Muscle of back (tissue), 11 donors: ENCODE measurements around the gene TCTA. TPM values are rescaled to one million over a fixed set of nuclear protein-coding genes. Genes with fewer than 3 reads are reported as not detected.

Experiments used
- DNase-seq, 3 donors: peaks; one replicate each; pipeline versions ENCODE4 v3.0.0 to v3.0.0-alpha.2; 2013
- polyA plus RNA-seq, 10 donors: library from polyadenylated mRNA; unstranded; fragments of 120-200 nt; gene quantifications; one replicate each; pipeline ENCODE4 v1.2.1, GENCODE V29; 2013; ENCODE audit not compliant: insufficient read length in 10 of 10

The TCTA gene
- polyA plus RNA-seq, 10 donors = 13.4 to 18.6 (median 16.0) TPM

DNA sequence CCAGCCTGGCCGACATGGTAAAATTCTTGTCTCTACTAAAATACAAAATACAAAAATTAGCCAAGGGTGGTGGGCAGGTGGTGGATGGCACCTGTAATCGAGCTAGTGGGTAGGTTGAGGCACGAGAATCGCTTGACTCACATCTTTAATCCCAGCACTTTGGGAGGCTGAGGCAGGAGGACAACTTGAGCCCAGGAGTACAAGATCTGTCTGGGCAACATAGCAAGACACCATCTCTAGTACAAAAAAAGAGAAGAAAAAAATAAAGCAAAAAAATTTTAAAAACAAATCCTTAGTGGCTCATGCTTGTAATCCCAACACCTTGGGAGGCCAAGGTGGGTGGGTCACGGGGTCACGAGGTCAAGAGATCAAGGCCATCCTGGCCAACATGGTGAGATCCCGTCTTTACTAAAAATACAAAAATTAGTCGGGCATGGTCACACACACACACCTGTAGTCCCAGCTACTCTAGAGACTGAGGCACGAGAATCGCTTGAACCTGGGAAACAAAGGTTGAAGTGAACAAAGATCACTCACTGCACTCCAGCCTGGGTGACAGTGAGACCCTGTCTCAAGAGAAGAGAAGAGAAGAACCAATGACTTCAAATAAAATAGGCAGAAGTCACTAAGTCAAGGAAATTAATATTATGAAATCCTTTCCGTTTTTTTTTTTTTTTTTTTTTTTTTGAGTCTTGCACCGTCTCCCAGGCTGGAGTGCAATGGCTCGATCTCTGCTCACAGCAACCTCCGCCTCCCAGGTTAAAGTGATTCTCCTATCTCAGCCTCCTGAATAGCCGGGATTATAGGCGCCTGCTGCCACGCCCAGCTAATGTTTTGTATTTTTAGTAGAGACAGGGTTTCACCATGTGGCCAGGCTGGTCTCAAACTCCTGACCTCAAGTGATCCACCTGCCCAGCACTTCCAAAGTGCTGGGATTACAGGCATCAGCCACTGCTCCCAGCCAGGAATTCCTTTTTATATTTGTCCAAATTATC lies 5.4 kb upstream of the TCTA start:
- no peak for DNase-seq

DNA sequence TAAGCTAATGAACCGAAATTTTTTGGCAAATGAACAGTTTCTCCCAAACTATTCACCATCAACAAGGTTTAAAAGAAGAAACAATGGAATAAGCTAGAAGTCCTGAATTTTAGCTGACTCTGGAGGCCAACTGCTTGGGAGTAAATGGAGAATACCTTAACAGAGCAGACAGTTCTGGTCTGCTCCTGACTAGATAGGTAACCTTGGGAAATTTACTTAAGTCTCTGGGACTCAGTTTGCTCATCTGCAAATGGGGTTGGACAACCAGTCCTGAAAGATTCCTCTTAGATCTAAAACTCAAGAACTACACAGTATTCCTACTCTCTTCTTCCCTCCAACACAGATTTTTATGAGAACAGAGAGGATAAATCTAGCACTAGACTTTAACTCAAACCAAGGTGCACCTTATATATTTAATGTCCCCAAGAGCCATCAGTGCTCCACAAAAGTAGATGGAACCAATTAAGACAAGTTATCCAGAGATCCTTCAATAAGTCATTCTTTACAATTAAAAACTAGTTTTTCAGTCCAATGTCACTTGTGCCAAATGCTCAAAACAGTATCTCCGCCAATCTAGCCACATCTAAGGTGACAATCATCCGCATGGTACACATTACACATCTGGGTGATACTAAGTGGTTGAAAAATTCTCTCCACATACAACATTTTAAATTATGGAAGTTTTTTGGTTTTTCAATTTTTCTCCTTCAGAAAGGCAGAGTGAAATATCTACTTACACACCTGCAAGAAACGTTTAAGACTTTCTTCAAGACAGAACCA lies 2.0 kb upstream of the TCTA start:
- DNase-seq = no peak

DNA sequence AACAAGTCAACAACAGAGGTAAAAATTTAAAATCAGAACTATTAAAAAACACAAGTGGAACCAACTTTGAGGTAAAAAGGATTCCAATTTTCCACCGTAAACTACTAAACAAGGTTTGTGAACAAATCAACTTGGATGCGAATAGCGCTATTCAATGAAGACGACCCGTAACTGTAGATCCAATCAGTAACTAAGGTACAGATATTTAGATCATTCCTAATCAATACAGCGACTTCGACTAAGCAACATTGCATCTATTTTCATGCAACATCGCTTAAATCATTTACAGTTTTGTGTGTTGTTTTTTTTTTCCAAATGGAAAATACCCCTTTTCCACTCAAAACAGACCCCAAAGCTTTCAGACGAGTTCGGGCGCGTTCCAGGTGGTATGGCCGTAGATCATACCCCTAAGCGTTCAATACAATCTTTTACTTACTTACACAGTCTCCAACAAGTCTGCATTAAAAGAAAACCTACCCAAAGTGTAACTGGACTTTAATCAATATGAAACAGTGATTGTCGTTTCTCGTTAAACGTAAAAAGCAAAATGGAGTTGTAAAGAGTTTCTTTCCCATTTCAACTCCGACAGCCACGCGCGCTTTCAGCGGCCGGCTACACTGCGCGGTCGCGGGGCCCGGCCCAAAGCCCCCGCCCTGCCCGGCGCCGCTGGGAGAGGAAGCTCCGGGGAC lies 1.2 kb upstream of the TCTA start:
- peak in 1 of 3 donors; percentile 34 for DNase-seq

DNA sequence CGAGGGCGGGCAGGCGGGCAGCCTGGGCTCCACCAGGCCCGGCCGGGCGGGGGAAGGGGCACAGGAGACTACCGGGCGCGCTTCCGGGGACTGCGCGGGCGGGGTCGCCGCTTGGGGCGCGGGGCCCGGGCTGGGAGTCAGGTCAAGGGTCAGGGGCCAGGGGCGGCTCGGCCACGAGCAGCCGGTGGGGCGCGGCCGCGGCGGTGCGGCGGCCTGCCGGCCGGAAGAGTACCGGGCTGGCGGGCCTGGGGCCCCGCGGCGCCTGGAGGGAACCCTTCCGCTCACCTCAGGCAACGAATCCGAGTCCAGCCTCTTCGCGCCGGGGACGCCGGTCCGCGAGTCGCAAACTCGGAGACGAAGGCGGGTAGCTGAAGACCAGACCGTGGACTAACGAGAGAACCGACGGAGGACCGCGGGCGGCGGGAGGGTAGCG lies 672 bp upstream of the TCTA start:
- DNase-seq = peak in 2 of 3 donors; percentile 22 to 69

DNA sequence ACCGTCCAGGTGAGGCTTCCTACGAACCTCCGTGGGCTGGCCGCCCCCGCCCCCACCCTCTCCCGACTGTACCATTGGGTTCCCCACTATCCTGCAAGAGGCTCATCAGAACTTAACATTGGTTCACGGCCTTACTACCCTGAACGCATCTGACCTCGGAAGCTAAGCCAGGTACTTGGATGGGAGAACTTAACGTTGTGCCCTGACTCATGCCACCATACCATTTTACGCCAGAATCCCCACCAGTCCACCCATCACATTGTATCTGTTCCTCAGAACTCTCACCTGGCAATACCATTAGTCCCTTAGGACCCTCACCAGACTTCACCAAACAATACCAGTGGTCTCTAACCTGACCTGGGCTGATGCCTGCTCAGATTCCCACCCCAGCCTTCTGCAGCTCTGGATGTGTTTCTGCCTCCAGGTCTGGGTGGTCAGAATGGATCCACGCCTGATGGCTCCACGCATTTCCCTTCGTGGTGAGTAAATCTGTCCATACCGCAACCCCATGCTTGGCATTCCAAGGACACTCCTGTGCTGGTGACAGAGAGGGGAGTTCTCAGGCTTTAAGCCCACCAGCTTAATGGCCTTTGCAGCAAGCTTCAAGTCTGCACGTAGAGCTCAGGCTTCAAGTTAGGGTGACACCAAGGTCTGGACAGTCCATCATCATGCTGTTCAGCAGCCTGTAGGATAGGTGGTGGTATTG lies 562 bp downstream of the TCTA start:
- DNase-seq = no peak

DNA sequence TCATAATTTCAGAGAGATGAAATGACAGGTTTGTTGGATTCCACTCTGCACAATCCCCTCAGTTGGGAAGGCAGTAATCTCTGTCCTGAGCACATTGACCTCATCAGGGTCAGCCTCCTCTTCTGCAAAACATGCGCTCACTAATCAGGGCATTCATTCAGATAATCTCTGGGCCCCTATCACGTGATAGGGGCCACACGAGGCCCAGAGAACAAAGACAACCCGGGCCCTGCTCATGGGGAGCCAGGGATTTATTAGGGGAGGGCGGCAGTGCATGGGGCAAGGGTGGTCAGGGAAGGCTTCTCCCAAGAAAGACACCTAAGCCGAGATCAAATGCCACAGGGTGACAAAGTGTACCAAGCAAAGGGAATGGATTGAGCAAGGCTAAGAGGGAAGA lies 1.1 kb downstream of the TCTA start:
- DNase-seq = no peak

DNA sequence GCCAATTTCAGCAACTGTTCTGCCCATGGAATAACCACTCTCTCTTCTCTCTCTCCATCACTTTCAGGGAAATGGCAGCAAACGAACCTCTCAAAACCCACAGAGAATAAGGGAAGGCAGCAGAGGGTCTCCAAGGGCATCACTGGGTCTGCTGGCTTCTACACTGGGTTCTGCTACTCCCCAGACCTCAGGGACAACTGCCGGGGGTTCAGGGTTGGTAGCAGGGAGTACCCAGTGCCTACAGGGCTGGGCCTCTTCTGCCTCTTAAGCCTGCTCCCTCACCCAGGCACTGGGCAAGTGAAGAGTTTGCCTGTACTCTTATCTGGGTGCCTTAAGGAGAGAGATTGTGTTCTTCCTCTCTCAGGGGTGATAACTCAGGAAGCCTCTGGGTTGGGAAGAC lies 2.5 kb downstream of the TCTA start:
- no peak for DNase-seq

DNA sequence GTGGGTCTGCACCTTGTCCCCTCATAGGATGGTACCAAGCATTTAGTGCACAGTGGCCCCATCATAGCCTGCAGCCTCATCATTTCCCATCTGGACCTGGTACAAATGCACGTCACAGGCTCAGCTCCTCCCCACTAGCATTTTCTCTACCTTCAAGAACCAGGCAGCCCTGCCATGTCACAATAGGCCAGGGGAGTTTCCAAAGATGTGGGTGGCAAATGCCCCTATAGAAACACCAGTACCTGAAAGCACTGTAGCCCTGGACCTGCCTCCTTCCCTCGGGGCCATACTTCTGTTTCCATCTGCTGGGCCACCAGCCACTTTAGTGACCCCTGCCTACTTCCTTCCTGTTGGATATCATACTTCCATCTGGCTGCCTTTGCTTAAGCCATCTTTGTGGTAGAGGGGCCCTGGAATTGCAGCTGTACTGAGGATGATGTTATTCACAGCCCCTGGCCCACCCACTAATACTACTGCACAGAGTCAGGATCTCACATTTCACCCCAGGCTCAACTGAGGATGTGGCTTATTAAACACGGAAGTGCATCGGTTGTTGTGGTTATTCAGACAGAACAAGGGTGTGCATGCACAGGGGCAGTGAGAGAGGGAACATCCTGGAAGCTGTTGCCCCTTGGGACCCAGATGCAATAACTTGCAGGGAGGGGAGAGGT lies 3.8 kb downstream of the TCTA start:
- peak in 1 of 3 donors; percentile 40 for DNase-seq

DNA sequence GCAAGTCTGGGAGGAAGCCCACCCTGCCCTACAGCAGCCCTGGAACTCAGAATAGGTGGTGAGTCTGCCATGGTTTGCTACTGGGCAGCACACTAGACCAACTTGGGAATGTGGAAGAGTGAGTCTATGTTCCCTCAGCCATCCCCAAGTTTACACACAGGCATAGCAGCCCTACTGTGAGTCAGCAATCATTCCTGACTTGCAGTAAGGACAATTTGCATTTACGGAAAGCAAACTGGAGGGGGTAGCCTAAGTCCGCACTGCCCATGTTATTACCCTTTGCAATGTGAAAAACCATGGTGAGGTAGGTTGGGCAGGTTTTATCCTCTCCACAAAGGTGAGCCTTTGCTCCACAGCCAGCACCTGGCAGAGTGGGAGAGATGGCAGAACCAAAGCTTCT lies 4.6 kb downstream of the TCTA start:
- no peak for DNase-seq

DNA sequence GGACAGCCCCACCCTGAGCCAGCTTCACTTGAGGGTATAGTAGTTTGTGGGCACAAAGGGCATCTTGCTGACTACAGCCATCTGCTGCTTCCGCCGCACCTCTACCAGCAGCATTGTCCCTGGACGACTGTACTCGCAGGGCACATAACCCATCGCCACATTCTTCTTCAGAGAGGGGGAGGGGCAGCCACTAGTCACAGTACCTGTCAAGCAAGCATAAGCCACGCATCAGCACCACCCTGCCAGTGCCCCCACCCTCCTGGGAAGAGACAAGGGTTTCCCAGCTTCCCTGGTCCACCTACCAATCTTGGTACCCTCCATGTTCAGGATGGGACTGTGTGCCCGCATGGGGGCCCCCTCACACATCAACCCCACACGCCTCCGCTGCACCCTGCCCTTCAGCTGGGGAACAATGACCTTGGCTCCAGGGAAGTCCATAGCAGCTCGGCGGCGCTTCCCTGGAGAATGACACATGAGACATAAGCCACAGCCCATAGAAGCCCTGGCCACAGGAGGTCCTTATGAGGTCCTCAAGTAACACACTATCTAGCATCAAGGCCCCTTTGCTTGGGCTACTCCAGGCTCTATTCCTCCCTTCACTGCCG lies 5.4 kb downstream of the TCTA start:
- no peak for DNase-seq

DNA sequence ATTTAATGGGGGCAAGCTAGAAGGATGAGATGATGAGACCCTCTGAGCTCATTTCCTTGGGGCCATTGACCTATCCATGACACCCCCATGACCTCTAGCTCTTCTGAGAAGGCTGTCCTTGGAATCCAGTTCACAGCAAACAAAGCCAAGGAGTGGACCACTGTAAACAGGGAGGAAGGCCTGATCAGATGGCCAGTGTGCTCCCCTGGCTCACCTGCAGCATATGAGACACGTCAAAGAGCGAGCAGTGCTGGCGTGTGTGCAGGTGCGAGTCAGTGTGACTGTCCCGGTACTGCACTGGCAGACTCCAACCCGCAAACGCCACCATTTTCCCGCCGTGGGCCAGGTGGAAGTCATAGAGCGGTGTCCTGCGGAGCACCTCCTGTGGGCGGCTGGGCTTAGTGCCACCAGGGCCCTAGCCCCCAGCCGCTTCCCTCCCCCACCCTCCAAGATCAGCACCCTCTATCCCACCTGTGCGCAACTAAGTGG lies 9.7 kb downstream of the TCTA start:
- peak in 1 of 3 donors; percentile 34 for DNase-seq

DNA sequence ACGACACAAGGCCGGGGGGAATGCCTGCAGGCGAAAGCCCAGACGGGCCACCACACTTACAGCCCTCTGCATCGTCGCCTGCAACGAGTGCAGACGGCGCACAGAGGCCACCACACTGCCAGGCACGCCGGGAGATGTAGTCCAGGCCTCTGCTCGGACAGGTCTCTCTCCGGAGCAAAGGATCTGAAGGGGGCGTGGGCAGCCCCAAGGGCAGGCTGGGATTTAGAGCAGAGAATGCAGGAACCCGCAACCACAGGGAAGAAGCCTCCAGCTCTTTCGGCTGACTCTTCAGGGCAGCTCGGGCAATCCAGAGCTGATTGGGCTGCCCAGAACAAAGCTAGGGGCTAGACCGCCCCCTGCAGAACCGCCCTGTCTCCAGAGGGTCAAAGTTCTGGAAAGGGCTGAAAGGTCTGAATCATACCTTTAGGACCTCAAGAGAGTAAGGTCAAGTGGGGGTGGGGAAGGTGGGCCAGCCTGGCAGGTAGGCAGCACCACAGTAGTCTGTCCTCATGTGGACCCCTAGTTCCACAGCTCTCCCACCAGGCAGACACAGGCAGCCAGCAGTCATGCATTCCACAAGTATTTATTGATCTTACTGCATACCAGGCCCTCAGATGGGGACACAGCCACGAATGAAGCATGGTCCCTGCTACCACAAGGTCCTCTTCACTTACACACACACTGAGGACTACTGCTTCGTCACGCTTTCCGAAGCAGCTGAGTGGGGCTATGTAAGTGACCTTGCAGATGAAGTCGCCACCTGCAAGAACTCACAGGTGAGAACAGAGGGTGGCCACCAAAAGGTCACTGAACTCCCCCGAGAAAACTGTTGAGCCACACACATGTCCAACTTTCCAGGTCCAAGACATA lies 10.4 kb downstream of the TCTA start, which contains the start of gene AMT:
TSS of gene AMT (minus strand) at position 95 of the 870 bp plus-strand sequence. CDS start at position 72, 23 bp downstream.
- DNase-seq = peak in 1 of 3 donors; percentile 66

DNA sequence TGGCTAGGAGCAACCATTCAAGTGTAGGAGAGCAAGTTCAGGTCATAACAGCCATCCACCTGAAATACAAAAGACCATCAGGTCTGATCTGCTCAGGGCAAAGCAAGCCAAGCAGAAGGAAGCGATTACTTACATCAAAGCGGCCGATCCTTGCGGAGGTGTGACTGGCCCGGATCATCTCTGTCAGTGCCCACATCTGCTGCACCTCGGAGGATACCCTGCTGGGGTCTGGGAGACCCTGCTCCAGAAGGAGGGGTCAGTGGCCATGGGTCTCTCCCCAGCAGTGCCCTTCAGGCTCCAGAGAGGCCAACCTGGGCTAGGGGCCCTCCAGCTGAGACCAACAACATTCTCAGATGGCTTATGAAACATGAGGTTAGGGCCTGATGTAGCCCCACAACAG lies 12.6 kb downstream of the TCTA start:
- DNase-seq = no peak

DNA sequence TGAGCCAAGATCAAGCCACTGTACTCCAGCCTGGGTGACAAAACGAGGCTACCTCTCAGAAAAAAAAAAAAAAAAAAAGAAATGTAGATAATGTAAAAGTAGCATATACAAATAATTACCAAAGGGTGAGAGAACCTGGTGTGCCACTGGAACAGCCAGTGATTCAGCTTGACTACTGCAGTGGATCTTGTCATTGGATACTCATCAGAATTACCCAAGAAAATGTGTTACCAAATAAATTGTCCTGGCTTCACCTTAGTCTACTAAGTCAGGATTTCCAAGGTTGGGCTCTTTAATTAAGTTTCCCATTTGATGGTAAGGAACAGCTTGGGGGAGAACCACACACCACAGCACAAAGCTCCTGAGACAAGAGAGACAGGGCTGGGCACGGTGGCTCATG lies 15.4 kb downstream of the TCTA start:
- no peak for DNase-seq

DNA sequence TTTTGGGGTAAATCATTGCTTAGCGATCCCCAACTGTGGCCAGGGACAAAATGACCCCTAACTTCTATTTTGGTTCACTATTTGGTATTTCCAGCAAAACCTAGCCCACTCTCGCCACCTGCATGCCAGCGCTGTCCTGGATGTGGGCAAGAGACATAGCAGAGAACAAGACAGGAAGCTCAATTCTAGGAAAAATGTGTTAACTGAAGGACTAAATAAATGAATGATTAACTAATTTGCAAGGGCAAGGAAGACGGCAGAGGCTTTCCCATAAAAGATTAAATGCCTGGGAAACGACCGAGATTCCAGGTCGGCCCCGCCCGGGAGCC lies 16.5 kb downstream of the TCTA start:
- no peak for DNase-seq

DNA sequence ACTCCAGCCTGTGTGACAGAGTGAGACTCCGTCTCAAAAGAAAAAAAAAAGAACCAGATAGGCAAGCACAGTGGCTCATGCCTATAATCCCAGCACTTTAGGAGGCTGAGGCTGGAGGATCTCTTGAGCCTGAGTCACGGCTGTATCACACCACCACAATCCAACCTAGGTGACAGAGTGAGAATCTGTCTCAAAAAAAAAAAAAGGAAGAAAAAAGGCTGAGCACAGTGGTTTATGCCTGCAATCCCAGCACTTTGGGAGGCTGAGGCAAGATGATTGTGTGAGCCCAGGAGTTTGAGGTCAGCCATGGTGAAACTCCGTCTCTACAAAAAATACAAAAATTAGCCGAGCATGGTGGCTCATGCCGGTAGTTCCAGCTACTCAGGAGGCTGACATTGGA lies 22.5 kb downstream of the TCTA start:
- no peak for DNase-seq

DNA sequence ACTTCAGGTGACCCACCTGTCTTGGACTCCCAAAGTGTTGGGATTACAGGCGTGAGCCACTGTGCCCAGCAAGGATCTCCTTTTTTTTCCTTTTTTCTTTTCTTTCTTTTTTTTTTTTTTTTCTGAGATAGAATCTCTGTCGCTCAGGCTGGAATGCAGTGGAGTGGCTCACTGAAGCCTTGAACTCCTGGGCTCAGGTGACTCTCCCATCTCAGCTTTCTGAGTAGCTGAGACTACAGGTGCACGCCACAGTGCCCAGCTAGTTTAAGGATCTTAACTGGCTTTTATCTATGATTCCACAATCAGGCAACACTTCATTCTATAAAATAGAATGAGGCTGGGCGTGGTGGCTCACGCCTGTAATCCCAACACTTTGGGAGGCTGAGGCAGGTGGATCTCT lies 33.2 kb downstream of the TCTA start:
- DNase-seq = no peak

DNA sequence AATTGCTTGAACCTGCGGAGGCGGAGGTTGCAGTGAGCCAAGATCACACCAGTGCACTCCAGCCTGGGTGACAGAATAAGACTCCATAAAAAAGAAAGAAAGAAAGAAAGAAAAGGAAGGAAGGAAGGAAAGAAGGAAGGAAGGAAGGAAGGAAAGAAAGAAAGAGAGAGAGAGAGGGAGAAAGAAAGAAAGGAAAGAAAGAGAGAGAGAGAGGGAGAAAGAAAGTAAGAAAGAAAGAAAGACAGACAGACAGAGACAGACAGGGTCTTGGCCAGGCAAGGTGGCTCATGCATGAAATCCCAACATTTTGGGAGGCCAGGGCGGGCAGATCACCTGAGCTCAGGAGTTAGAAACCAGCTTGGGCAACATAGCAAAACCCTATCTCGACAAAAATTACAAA lies 41.4 kb downstream of the TCTA start:
- no peak for DNase-seq

DNA sequence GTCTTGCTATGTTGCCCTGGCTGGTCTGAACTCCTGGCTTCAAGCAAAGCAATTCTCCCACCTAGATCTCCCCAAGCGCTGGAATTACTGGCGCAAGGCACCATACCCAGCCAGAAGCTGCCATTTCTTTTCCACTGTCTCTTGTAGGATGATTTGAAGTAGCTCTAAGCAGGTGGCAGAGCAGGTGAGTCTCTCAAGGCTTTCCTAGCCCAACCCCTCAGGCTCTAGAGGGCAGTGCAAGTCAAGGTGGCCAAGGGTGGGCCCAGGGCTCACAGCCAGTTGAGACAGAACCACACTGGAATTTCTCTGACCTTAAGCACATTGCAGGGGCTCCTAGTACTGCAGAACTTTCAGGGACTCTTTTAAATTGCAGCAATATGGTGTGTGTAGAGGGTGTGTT lies 42.2 kb downstream of the TCTA start:
- DNase-seq = no peak
